ENCODE results near the gene PIAS2.

DNA sequence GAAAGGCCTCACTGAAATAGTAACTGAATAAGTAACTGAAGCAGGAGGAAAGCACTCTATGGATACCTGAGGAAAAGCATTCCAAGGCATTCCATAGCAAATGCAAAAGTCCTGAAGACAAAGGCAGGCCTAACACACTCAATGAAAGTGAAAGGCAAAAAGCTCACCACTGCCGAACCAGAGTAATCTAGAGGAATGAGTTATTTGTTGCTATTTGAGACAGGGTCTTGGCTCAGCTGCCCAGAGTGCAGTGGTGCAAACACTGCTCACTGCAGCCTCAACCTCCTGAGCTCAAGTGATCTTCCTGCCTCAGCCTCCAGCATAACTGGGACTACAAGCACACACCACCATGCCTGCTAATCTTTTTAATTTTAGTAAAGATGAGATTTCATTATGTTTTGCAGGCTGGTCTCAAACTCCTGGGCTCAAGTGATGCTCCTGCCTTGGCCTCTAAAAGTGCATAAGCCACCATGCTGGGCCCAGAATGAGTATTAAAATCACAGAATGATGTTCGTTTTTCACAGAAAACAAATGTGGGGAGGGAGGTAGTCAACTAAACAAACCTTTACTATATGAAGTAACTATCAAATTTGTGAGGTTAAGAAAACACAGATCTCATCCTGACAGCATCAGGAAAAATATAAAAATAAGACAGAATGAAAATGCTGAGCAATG, 17.9 kb downstream of the PIAS2 start:
- TF ChIP-seq, protein P1, sequence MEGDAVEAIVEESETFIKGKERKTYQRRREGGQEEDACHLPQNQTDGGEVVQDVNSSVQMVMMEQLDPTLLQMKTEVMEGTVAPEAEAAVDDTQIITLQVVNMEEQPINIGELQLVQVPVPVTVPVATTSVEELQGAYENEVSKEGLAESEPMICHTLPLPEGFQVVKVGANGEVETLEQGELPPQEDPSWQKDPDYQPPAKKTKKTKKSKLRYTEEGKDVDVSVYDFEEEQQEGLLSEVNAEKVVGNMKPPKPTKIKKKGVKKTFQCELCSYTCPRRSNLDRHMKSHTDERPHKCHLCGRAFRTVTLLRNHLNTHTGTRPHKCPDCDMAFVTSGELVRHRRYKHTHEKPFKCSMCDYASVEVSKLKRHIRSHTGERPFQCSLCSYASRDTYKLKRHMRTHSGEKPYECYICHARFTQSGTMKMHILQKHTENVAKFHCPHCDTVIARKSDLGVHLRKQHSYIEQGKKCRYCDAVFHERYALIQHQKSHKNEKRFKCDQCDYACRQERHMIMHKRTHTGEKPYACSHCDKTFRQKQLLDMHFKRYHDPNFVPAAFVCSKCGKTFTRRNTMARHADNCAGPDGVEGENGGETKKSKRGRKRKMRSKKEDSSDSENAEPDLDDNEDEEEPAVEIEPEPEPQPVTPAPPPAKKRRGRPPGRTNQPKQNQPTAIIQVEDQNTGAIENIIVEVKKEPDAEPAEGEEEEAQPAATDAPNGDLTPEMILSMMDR (IDR thresholded peaks at IDR 0.05; ENCODE audit: low read depth, low read length, missing input control) = no peak
- TF ChIP-seq, protein P2, sequence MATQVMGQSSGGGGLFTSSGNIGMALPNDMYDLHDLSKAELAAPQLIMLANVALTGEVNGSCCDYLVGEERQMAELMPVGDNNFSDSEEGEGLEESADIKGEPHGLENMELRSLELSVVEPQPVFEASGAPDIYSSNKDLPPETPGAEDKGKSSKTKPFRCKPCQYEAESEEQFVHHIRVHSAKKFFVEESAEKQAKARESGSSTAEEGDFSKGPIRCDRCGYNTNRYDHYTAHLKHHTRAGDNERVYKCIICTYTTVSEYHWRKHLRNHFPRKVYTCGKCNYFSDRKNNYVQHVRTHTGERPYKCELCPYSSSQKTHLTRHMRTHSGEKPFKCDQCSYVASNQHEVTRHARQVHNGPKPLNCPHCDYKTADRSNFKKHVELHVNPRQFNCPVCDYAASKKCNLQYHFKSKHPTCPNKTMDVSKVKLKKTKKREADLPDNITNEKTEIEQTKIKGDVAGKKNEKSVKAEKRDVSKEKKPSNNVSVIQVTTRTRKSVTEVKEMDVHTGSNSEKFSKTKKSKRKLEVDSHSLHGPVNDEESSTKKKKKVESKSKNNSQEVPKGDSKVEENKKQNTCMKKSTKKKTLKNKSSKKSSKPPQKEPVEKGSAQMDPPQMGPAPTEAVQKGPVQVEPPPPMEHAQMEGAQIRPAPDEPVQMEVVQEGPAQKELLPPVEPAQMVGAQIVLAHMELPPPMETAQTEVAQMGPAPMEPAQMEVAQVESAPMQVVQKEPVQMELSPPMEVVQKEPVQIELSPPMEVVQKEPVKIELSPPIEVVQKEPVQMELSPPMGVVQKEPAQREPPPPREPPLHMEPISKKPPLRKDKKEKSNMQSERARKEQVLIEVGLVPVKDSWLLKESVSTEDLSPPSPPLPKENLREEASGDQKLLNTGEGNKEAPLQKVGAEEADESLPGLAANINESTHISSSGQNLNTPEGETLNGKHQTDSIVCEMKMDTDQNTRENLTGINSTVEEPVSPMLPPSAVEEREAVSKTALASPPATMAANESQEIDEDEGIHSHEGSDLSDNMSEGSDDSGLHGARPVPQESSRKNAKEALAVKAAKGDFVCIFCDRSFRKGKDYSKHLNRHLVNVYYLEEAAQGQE (IDR thresholded peaks at IDR 0.05) = no peak
- no peak for TF ChIP-seq SP1 (IDR thresholded peaks at IDR 0.05)
- no peak for TF ChIP-seq JUND (IDR thresholded peaks at IDR 0.05)
- TF ChIP-seq, protein P3, sequence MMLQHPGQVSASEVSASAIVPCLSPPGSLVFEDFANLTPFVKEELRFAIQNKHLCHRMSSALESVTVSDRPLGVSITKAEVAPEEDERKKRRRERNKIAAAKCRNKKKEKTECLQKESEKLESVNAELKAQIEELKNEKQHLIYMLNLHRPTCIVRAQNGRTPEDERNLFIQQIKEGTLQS (IDR thresholded peaks at IDR 0.05) = no peak
- no peak for TF ChIP-seq TAF1 (conservative IDR thresholded peaks at IDR 0.05)
- no peak for TF ChIP-seq EGR1 (IDR thresholded peaks at IDR 0.05; ENCODE audit: low read depth in 2 of 2)
- TF ChIP-seq YY1 (IDR thresholded peaks at IDR 0.05) = no peak
- TF ChIP-seq, protein P4, sequence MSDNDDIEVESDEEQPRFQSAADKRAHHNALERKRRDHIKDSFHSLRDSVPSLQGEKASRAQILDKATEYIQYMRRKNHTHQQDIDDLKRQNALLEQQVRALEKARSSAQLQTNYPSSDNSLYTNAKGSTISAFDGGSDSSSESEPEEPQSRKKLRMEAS (IDR thresholded peaks at IDR 0.05) = no peak
- TF ChIP-seq, protein P5, sequence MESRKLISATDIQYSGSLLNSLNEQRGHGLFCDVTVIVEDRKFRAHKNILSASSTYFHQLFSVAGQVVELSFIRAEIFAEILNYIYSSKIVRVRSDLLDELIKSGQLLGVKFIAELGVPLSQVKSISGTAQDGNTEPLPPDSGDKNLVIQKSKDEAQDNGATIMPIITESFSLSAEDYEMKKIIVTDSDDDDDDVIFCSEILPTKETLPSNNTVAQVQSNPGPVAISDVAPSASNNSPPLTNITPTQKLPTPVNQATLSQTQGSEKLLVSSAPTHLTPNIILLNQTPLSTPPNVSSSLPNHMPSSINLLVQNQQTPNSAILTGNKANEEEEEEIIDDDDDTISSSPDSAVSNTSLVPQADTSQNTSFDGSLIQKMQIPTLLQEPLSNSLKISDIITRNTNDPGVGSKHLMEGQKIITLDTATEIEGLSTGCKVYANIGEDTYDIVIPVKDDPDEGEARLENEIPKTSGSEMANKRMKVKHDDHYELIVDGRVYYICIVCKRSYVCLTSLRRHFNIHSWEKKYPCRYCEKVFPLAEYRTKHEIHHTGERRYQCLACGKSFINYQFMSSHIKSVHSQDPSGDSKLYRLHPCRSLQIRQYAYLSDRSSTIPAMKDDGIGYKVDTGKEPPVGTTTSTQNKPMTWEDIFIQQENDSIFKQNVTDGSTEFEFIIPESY (IDR thresholded peaks at IDR 0.05) = no peak
- no peak for TF ChIP-seq FOXA1 (IDR thresholded peaks at IDR 0.05)
- TF ChIP-seq RAD21 (IDR thresholded peaks at IDR 0.05) = no peak
- TF ChIP-seq GABPA (IDR thresholded peaks at IDR 0.05 in 1 of 2, conservative IDR thresholded peaks at IDR 0.05 in 1 of 2) = no peak
- TF ChIP-seq HNF4A (conservative IDR thresholded peaks at IDR 0.05) = no peak

Measured in liver (tissue), 3 donors.